Stimulated activated CD8-positive, alpha-beta memory T cell treated with anti-CD3 and anti-CD28 coated beads, Interleukin-15, amount 100 ng/mL, for 48 hours (primary cell): ENCODE data around the gene CARF.
A peak's percentile ranks its signal among the peaks of the same experiment; 100 is the strongest.
"Not testable (repeated sequence)": the region's sequence is repeated elsewhere in the genome, so short reads cannot be mapped to it uniquely, and the experiment has no call there.

Experiments
- DNase-seq, 2 donors: peaks; one replicate each; pipeline ENCODE4 v3.0.0-alpha.2; 2020; ENCODE audit warnings: low read depth in 2 of 2

CARF gene

DNA sequence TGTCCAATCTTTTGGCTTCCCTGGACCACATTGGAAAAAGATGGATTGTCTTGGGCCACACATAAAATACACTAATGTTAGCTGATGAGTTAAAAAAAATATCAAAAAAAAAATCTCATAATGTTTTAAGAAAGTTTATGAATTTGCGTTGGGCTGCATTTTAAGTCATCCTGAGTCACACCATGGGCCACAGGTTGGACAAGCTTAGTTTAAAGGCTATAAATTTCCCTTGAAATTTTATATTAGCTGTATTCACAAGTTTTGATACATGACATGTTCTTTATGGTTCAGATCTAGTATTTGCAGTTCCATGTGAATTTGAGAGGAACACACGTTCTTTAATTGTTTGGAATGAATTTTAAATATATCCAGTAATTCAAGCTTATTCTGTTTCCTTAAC is 21.9 kb downstream of the CARF start:
- DNase-seq, result no peak

DNA sequence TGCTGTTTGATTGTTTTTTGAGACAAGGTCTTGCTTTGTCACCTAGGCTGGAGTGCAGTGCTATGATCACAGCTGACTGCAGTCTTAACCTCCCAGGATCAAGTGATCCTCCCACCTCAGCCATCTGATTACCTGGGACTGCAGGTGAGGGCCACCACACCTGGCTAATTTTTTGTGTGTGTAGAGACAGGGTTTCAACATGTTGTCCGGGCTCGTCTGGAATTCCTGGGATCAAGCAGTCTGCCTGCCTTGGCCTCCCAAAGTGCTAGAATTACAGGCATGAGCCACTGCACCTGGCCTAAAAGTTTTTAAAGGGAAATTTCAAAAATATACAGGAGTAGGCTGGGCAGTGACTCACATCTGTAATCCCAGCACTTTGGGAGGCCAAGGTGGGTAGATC is 22.4 kb downstream of the CARF start:
- no peak for DNase-seq

DNA sequence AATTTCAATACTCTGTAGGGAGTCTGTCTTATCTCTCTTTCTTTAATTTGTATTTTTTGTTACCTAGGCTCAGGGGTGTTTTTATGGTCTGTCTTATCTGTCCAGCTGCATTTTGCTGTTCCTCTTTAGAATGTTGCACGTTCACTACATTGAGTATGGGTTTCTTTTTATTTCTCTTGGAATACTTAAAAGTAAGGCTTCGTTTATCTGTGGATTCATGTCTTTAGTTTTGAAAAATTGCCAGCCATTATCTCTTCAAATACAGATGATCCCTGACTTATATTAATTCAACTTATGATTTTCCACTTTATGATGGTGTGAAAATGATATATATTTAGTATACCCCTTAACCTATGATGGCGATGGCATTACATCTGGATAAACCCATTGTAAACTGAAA is 26.9 kb downstream of the CARF start:
- DNase-seq, result no peak

DNA sequence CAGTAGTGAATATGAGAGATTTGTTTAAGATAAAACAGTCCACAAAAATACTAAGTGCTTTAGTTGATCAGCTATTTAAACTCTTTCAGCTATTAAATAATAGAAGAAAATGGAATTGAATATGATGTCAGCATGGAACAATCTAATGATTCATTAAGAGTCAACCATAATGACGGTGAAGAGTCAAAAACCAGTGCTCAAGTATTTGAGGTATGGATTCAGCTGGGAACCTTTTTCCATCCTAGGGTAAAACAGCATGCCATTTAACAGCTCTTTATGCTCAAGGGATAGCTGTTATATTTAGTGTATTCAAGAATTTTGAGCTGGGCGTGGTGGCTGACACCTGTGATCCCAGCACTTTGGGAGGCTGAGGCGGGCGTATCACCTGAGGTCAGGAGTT is 29.7 kb downstream of the CARF start:
- no peak for DNase-seq

DNA sequence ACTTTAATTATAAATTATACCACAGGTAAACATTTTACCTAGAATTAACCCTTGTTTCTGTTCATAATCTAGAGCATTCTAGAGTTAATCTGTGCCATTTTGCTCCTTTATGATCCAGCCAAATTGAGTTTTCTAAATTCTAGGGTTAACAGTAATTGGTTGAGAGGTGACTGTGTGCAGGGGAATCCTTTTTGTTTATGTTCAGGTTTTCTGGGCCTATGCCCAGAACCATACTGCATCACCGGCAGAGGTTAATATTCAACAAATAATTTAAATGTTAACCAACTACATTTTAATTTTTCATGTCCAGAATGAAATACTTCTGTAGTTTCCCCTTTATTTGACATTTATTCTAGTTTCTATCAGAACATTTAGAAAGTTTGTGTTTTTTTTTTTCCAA is 32.3 kb downstream of the CARF start:
- DNase-seq, result no peak

DNA sequence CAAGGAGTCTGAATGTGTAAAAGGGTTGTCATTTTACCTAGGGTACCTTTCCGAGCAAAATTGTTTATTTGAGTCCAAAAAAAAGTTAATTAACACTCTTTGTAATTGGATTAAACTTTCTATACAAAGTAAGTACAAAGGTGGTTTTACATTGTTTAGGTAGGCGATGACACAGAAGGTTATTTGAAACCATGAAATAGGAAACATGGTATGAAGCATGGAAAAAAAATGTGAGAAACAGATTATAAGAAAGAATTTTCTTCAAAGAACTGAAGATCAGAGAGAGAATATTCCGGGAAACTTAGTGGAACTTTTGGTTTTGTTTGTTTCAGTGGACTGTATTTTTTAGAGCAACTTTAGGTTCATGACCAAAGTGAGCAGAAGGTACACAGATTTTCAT is 32.7 kb downstream of the CARF start:
- DNase-seq, result no peak

DNA sequence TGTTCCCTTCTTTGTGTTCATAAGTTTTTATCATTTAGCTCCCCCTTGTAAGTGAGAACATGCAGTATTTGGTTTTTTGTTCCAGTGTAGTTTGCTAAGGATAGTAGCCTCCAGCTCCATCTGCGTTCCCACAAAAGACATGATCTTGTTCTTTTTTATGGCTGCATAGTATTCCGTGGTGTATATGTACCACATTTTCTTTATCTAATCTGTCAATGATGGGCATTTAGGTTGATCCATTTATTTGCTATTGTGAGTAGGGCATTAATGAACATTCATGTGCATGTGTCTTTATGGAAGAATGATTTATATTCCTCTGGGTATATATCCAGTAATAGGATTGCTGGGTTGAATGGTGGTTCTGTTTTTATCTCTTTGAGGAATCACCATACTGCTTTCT is 33.4 kb downstream of the CARF start:
- DNase-seq, result no peak

DNA sequence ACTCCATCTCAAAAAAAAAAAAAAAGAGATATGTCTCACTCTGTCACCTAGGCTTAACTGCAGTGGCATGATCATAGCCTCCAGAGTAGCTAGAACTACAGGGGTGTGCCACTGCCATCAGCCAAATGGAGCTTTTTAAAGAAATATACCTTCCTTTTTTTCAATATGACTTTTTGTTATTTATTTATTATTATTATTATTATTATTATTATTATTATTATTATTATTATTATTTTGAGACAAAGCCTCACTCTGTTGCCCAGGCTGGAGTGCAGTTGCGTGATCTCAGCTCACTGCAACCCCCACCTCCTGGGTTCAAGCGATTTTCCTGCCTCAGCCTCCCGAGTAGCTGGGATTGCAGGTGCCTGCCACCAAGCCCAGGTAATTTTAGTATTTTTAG is 37.3 kb downstream of the CARF start:
- not testable (repeated sequence) for DNase-seq

DNA sequence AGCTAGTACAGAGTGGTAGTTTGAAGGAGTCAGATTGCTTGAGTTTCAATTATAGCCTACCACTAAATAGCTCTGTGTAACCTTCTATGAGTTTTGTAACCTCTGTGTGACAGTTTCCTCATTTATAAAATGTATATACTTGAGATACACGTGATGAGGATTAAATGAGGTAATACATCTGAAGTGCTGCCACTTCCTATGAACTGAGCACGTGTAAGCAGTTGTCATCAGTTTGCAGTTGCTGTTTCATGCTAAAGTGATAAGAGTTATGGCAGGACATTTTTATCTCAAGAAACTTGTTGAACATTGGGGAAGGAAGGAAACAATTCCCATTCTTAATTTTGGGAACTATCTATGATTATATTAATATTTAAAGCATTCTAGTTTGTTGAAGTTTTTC is 38.5 kb downstream of the CARF start:
- no peak for DNase-seq

DNA sequence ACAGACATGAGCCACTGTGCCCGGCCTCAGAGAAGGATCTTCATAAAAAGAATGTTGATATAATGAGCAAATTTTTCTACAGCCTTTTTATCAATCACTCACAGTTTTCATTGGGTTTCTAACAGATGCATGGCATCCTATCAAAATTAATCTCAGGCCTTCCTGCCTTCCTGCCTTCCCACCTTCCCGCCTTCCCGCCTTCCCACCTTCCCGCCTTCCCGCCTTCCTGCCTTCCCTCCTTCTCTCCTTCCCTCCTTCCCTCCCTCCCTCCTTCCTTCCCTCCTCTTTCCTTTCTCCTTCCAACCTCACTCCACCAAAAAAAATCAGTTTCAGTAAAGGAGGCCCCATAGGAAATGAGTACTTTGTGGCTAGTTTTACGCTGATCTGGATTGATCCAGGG is 48.4 kb downstream of the CARF start:
- DNase-seq, result no peak

DNA sequence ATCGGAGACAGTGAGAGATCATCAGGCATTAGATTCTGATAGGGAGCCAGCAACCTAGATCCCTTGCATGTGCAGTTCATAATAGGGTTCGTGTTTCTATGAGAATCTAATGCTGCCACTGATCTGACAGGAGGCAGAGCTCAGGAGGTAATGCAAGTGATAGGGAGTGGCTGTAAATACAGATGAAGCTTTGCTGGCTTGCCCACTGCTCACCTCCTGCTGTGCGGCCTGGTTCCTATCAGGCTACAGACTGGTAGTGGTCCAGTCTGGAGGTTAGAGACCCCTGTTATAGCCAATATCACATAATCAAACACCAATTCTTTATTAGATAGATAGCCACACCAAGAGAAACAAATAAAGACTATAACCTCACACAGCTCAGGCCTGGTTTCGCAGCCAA is 51.6 kb downstream of the CARF start:
- DNase-seq, result no peak

DNA sequence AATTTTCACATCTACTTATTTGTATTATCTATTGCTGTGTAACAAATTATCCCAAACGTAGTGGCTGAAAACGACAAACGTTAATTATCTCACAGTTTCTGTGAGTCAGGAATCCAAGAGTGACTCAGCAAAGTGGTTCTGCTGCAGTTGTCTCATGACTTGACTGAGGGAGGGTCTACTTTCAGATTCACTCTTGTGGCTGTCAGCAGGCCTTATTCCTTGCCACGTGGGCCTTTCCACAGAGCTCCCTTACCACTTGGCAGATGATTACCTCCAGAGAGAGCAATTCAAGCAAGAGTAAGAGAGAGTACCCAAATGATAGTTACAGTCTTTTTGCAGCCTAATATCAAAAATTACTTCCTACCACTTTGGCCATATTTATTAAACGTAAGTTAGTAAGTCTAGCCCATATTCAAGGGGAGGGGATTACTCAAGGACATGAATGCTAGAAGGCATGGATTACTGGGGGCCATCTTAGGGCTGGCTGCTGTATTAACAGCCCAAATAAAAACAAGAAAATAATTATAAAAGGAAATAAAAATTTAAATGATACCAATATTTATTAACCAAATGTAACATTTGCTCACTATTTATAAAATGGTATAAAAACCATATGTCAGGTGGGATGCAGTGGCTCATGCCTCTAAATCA is 53.9 kb downstream of the CARF start:
- peak; percentile 8 to 12 for DNase-seq

DNA sequence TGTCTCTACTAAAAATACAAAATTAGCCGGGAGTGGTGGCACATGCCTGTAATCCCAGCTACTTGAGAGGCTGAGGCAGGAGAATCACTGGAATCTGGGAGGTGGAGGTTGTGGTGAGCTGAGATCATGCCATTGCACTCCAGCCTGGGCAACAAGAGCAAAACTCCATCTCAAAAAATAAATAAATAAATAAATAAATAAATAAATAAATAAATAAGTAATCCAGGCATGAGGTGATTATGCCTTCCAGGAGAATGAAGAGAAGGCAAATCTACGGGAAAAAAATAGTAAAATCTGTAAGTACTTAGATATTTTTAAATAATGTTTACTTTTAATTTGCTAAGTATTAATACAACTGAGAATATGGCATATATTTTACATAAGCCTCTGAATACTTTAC is 57.3 kb downstream of the CARF start:
- not testable (repeated sequence) for DNase-seq

DNA sequence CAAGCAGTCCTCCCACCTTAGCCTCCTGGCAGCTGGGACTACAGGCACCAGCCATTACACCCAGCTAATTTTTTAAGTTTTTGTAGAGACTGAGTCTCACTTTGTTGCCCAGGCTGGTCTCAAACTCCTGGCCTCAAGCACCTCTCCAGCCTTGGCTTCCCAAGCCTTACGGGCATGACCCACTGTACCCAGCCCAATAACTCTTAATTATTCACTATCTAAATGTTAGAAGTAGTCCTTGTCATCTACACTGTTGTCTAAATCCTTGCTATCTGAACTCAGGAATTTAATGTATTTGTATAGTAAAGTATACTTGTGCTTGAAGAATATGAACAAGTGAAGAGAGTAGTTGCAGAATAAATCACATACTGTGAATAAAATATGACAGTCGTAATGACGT is 64.7 kb downstream of the CARF start:
- DNase-seq, result no peak

DNA sequence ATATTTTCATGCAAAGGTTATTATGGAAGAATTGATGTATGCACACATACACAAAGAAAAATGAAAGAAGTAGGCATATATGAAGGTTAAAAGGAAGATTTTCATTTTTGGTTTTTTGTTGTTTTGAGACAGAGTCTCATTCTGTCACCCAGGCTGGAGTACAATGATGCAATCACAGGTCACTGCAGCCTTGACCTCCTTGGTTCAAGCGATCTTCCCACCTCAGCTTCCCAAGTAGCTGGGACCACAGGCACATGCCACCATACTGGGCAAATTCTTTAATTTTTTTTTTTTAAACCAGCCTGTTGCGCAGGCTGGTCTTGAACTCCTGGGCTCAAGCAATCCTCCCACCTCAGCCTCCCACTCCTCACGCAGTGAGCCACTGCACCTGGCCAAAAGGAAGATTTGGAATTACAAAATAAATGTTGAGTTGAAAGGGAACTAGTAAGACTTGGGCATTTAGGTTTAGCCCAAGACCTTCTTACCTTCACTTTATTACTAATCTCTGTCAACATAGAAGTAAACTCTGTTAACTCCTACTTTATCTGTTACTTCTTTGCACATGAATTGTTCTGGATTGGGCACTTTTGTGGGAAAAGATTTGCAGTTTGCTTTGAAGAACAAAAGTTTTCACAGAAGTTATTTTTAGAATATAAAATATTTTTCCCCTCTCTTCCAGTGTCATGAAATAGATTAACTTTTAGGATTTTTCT is 70.9 kb downstream of the CARF start:
- no peak for DNase-seq

DNA sequence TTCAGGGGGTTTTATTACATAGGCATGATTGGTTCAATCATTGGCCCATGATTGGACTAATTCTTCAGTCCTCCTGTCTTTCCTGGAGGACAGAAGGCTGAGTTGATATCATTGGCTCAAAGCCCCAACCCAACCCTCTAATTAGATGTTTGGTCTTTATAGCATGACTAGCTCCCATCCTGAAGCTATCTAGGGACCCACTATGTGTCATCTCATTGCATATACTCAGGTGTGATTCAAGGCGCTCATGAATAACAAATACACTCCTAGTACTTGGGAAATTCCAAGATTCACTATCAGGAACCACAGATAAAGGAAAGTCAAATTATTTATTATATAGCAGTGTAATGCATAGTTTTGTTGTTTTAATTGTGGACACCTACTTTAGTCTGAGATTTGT is 77.7 kb downstream of the CARF start:
- no peak for DNase-seq

DNA sequence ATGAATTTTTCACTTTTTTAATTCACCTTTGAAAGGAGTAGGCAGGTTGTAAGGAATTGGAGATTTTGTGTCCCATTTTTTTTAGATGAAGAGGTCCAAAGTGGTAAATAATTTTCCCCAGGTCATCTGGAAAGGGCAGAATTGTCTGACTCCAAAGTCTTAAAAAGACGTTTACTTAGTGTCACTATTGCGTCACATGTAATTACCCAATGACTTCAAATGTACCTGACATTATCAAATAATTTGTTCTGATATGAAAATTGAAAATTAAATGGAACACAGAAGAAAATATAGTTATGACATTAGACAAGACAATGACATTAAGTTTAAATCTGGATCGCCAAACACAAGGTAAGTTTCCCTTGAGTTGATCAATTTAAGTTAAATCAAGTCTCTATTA is 78.4 kb downstream of the CARF start:
- no peak for DNase-seq

DNA sequence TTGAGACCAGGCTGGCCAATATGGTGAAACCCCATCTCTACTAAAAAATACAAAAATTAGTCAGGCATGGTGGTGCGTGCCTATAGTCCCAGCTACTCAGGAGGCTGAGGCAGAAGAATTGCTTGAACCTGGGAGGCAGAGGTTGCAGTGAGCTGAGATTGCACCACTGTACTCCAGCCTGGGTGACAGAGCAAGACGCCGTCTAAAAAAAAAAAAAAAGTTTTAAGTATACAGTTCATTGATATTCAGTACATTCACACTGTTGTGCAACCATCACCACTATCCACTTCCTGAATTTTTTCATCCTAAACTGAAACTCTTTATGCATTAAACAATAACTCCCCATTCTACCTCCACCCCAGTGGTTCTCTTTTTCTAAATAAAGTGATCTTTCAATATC is 85.0 kb downstream of the CARF start:
- not testable (repeated sequence) for DNase-seq

DNA sequence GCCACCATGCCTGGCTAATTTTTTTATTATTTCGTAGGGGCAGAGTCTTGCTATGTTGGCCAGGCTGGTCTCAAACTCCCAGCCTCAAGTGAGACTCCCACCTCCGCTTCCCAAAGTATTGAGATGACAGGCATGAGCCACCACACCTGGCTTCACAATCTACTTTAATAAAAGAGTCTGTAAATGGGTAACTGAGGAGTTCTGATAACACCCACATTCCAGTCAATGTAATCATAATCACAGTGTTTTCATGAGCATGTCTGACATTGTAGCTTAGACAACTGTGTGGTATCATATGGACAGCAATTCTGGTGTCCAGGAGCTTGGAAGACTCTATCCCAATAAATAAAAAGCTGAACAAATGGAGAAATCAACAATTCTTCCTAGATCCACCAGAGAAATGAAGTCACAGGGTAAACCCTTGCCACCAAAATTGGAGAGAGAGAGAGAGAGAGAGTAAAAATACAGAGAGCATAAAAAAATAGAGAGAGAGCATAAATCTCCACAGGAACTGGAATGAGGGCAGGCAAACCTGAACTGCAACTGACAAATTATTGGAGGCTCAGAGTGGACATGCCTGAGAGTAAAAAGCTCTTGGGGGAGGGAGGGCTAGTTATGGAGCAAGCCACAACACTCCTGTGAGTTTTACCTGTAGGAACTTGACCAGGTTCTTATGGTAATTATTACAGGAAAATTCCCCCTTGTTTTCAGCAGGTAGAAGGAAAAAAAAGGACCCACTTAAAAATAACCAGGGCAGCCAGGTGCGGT is 90.2 kb downstream of the CARF start:
- no peak for DNase-seq

DNA sequence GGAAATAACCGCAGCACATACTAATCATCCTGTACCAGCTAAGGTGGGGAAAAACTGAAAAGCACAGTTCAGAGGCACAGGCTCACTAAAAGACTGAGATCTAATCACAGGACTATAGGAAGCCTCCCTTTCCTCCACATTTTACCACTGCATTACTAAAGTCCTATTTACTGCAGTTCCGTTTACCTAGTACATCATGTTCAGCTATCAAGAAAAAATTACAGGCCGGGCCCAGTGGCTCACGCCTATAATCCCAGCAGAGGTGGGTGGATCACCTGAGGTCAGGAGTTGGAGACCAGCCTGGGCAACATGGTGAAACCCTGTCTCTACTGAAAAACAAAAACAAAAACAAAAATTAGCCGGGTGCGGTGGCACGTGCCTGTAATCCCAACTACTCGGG is 91.6 kb downstream of the CARF start:
- no peak for DNase-seq

DNA sequence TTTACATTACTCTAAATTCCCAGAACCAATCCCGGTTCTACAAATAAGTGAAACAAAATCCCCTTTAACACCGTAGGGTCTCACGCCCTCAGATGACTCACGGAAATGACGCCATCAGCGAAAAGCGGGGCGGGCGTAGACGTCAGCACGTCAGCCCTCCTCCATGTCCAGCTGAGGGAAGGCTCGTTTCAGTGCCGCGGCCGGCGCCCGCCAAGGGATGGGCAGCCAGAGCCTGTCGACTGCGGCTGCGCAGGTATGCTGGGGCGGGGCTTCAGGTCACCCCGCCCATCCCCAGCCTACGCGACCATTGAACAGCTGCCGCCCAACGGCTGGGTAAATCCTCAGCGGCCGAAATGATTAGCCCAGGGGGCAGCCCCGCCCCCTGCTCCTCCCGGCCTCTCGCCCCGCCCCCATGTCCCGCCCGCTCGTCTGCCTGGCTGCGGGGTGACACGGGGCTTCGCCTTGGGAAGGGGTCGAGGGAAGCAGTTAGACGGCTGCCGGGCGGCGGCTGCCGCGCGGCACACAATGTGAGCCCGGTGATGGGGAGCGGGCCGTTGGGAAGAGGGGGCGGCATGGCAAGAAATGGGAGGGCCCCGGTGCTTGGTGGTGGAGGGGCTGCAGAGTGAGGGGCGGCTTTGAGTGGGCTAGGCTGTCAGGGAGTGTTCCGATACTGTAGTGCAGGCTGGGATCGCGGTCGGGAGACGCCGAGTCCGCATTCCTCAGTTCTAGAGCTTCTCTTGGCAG is 102.6 kb downstream of the CARF start, which contains the start of gene NBEAL1:
NBEAL1 (plus strand) TSS at position 420 of the 744 bp plus-strand sequence. CDS start 1,510 bp downstream, outside the sequence.
- DNase-seq, result peak; percentile 94 to 96

DNA sequence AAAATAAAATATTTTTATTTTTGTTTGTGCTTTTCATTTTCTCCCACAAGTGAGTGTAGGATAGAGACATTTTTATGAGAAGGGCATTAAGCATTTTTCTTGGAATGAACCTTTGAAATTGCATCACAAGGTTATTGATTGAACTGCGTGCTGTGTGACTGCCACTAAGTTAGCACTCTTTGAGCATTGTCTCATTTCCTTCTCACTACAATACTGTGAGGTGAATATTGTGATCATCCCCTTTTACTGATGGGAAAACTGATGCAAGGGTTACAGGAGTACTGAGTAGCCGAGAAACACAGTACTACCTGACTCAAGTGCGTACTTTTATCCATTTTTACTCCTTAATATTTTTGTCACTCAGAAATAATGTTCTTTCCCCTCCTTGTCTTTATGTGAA is 104.6 kb downstream of the CARF start:
- no peak for DNase-seq
